GM21576 (cell line): ENCODE data around the gene KCNH6.
A peak's percentile ranks its signal among the peaks of the same experiment; 100 is the strongest.

ENCODE experiments used
- ATAC-seq: cut with Tn5 transposase; IDR thresholded peaks from one replicate; pipeline ENCODE4 v1.9.1; 2021; ENCODE audit warnings: mild to moderate bottlenecking, moderate library complexity; ENCODE audit not compliant: unreplicated experiment

KCNH6 gene

GRCh38 chr17:63550817-63551639 is 27.9 kb downstream of the KCNH6 start:
- ATAC-seq = peak; percentile 2

DNA sequence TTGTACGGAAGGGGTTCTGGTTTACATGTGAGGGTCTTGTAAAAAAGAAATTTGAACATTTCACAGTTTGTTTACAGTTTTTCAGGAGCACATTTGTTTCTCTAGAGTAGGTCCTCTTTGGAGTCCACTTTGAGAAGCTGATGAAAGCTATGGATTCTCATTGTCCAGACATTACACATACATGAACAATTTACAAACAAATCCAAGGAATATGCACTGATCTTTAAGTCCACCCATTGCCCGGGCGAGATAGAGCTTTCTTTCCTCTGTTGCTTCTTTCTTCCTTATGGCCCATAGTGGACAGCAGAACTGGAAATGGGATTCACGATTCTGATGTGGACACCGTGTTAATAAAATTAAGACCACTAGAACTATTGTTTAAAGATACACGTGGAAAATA is 29.1 kb downstream of the KCNH6 start:
- no peak for ATAC-seq

DNA sequence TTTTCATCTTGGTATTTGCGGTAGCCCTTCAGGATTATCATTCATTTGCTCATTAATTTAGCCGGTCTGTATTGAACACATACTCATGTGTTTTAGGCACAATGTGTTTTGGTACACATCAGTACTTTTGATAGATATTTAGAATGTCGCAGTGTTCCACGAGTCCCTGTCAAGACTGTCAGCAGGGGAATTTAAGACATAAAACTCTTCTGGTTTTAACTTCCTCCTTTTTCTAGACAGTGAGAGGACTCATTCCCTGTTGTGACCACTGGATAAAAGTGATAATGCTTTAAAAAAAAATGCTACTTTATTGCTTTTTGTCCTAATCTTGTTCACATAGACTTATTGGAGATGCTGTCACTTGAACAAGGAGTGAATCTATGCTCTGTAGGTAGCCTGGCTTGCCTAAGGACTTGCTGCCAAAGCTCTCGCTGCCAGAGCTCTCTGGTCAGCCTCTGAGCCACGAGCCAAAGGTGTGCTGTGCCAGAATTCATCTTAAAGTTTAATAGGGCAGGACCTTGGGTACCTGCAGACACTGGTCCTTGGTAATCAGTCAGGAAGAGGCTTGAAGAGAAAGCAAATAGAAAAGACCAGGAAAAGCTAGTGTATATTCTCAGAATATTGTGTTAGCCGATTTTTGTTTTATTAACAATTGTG is 32.5 kb downstream of the KCNH6 start:
- ATAC-seq = no peak

GRCh38 chr17:63557416-63557815 is 34.3 kb downstream of the KCNH6 start:
- ATAC-seq = no peak

DNA sequence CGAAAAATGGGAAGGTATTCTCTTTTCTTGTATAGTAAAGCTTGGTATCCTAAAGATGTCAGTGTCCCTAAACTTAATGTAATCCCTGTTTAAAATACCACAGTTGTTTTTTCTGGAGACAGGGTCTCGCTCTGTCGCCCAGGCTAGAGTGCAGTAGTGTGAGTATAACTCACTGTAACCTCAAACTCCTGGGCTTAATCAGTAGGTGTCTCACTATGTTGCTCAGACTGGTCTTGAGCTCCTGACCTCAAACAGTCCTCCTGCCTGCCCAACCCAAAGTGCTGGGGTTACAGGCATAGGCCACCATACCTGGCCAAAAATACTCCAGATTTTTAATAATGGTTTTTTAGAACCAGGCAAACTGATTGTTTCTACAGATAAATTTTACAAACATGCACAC is 35.3 kb downstream of the KCNH6 start:
- no peak for ATAC-seq

GRCh38 chr17:63561819-63562218 is 38.7 kb downstream of the KCNH6 start:
- no peak for ATAC-seq

DNA sequence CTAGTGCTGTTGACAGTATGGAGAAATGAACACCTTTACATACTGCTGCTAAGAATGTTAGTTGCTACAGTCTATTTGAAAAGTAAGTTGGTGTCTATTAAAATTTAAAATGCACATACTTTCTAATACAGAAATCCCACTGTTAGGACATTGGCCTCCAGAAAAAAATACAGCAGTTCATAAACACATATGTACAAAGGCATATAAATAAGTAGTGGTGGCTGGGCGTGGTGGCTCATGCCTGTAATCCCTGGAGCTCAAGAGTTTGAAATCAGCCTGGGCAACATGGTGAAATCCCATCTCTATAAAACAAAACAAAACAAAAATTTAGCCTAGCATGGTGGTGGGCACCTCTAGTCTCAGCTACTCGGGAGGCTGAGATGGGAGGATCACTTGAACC is 40.2 kb downstream of the KCNH6 start:
- no peak for ATAC-seq

DNA sequence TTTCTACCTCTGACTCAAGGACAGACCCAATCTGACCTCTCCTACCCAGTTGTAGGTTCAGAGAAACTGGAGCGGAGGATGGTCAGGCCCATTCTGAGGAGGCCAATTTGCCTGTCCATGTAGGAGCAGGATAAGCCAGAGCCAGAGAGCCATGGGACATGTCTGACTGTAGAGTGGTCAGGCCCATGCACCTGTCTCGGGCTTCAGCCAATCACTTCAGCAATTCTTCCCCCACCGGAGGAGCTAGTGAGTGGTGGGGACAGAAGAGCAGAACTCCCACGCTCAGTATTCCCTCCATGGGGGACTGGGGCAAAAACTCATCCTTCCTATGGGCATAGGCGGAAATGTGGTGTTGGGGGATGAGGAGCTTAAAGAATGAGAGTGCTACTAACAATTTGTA is 41.4 kb downstream of the KCNH6 start:
- ATAC-seq = no peak

GRCh38 chr17:63567229-63567628 is 44.1 kb downstream of the KCNH6 start:
- ATAC-seq = no peak

- ATAC-seq = no peak
Observed at GRCh38 chr17:63568563-63568962, 45.4 kb downstream of the KCNH6 start.

DNA sequence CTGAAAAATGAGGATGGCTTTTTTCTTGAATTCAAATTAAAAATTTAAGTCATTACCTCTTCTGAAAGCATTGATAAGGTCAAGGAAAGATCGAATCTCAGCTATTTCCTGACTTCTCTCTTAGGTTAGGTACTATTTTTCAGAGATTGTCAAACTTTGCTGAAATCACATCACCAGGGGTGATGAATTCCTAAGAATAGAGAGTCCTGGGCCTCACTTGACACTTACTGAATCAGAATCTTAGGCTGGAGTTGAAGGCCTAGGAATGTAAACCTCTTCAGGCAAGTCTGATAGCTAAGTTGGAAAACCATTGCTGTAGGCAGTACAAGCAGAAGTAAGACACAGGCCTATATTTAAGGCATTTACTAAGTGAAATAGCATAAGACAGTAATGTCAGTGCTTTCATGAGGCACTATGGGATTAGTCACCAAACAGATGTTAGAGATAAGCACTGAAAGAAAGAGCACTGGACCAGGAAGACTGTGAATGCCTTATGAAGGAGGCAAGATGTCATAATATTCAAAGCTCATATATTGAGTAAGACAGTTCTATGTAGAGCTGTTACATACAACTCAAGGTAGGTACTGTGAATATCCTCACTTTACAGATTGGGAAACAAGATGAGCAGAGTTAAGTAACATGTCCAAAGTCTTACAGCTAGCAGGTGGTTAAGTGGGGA is 48.6 kb downstream of the KCNH6 start:
- ATAC-seq = no peak

DNA sequence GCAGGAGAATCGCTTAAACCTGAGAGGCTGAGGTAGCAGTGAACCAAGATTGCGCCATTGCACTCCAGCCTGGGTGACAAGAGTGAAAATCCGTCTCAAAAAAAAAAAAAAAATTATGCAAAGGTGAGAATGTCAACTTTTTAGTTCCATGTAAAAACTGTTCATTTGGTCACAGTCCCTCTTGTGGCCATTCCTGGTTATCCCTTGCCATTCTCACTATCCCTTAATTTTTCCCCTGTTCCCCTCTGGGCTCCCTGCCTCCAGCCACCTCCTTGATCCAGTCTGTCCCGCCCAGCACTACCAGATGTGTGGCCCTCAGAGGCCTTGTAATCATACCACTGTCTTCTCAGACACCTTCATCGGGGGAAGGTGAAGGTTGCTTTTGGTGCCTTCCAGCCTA is 50.5 kb downstream of the KCNH6 start:
- no peak for ATAC-seq

GRCh38 chr17:63578027-63578768 is 55.0 kb downstream of the KCNH6 start:
- ATAC-seq = no peak

DNA sequence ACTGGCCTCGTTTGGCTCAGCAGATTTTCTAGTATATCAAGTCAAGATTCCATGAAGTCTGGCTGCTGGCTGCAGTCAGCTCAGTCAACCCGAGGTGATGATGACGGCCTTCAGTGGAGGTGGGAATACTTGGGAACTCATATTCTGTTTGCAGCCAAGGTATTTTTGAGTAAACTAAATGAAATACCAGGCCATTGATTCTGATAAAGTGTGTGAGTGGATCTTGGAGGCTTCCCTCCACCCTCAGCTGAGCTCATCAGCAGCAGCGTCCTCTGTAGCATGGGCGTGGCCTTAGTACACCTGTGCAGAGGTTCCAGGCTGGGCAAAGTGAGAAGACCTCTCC is 55.6 kb downstream of the KCNH6 start:
- no peak for ATAC-seq

DNA sequence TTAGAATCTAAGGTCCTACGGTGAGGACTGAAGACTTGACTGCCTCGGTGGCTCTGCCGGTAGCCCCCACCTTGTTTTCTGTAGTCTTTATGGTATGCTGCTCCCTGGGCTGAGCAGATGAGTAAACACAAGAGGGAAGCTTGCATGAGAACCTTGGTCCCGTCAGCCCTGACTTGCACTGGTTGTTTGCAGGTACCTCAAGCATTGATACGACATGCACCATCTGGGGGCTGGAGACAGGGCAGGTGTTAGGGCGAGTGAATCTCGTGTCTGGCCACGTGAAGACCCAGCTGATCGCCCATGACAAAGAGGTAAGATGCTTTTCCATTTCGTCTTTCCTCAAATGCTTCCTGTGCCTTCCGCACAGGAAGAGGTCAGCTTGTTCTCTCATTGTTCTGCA is 56.5 kb downstream of the KCNH6 start:
- no peak for ATAC-seq

GRCh38 chr17:63587770-63588169 is 64.6 kb downstream of the KCNH6 start:
- ATAC-seq = no peak

GRCh38 chr17:63588797-63589196 is 65.6 kb downstream of the KCNH6 start:
- ATAC-seq = no peak

DNA sequence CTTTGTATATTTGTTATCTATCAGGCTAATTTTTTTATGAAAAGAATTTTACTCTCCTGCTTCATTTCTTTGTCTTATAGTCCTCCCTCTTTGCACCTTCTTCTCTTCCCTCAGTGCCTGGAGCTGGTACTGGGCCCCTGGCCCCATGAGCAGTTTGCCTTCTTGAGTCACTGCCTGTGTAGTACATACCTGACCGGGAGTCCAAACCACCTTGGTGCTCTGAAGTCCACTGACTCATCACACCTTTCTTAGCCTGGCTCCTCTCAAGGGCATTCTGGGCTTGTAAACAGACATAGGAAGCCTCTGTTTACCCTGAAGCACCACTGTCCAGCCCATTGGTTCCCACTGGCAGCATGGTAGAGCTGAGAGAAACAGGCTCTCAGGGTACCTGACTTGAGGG is 66.5 kb downstream of the KCNH6 start:
- ATAC-seq = no peak

GRCh38 chr17:63592797-63593196 is 69.6 kb downstream of the KCNH6 start:
- no peak for ATAC-seq

DNA sequence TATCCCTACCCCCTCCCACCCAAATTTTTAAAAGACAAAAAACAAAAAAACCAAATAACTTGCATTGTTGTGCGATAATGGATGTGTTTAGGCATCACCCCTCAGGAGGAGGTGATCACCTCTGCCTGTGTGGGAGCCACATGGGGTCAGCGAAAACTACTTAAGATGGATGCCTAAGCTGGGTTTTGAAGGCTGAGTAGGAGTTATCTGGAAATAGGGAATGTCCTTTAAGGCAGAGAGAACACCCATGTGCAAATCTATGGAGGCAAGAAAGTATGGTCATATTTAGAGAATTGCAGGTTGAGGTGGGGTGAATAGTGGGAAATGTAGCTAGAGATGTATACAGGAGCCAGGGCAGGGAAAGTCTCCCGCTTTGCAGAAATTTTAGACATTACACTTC is 72.0 kb downstream of the KCNH6 start:
- ATAC-seq = no peak
